OCI-LY1 (cell line): ENCODE measurements around the gene PLA2G2D.

ENCODE experiments used
- H2AFZ ChIP-seq: fragments of 200-600 bp; sonication (generic), shearing (Covaris generic); 2 replicates; pipeline ENCODE4 v1.6.0; 2014; ENCODE audit warnings: antibody characterized with exemption, mild to moderate bottlenecking, low read length
- H3F3A ChIP-seq: fragments of 200-600 bp; sonication (generic), shearing (Covaris generic); 2 replicates; pipeline ENCODE4 v1.6.0; 2014; ENCODE audit warnings: mild to moderate bottlenecking, antibody characterized with exemption, low read length, moderate library complexity; ENCODE audit not compliant: insufficient read depth
- H3K27ac ChIP-seq: fragments of 200-600 bp; sonication (generic); 2 replicates; pipeline ENCODE4 v1.5.1; 2014; ENCODE audit warnings: low read length, mixed run types, mild to moderate bottlenecking, low read depth; ENCODE audit not compliant: poor library complexity, severe bottlenecking
- H3K27me3 ChIP-seq: fragments of 200-600 bp; sonication (generic); 2 replicates; pipeline ENCODE4 v1.6.0; 2014; ENCODE audit warnings: antibody characterized with exemption, mild to moderate bottlenecking, low read length, moderate library complexity; ENCODE audit not compliant: insufficient read depth
- H3K36me3 ChIP-seq: fragments of 200-600 bp; sonication (generic); 2 replicates; pipeline ENCODE4 v1.6.1; 2014; ENCODE audit warnings: mild to moderate bottlenecking, antibody characterized with exemption, low read length, moderate library complexity, mixed read lengths; ENCODE audit not compliant: insufficient read depth
- H3K4me1 ChIP-seq: fragments of 200-600 bp; sonication (generic); 2 replicates; pipeline ENCODE4 v1.5.1; 2014; ENCODE audit warnings: mild to moderate bottlenecking, low read length, moderate library complexity; ENCODE audit not compliant: insufficient read depth, severe bottlenecking
- H3K4me2 ChIP-seq: fragments of 200-600 bp; sonication (generic), shearing (Covaris generic); 2 replicates; pipeline ENCODE4 v1.6.1; 2014; ENCODE audit warnings: low read length
- H3K4me3 ChIP-seq: fragments of 200-600 bp; sonication (generic); 2 replicates; pipeline ENCODE4 v1.5.1; 2014; ENCODE audit warnings: low read length, low read depth, mild to moderate bottlenecking, mixed read lengths; ENCODE audit not compliant: poor library complexity, severe bottlenecking
- H3K79me2 ChIP-seq: fragments of 200-600 bp; shearing (Covaris generic); 2 replicates; pipeline ENCODE4 v1.6.1; 2016; ENCODE audit warnings: mixed run types, low read length, mixed read lengths; ENCODE audit not compliant: insufficient read depth
- H3K9ac ChIP-seq: fragments of 200-600 bp; sonication (generic), shearing (Covaris generic); 2 replicates; pipeline ENCODE4 v1.6.1; 2014; ENCODE audit warnings: mild to moderate bottlenecking, low read length, mixed read lengths
- H3K9me2 ChIP-seq: fragments of 200-600 bp; sonication (generic), shearing (Covaris generic); 2 replicates; pipeline ENCODE4 v1.6.1; 2014; ENCODE audit warnings: low read depth, mild to moderate bottlenecking, low read length, mixed read lengths
- H3K9me3 ChIP-seq: fragments of 200-600 bp; shearing (Covaris generic); 2 replicates; pipeline ENCODE4 v1.6.1; 2014; ENCODE audit warnings: low read length, mixed read lengths
- H4K20me1 ChIP-seq: fragments of 200-600 bp; sonication (generic), shearing (Covaris generic); 2 replicates; pipeline ENCODE4 v1.6.0; 2016; ENCODE audit warnings: mild to moderate bottlenecking, low read length; ENCODE audit not compliant: insufficient read depth
- EZH2 ChIP-seq: fragments of 200-600 bp; sonication (generic), shearing (Covaris generic); IDR thresholded peaks from 2 replicates; pipeline ENCODE4 v1.8.0; 2017; ENCODE audit warnings: borderline replicate concordance, mixed run types, mild to moderate bottlenecking, antibody characterized with exemption, low read length, moderate library complexity, mixed read lengths
- TF ChIP-seq, protein P1 (sequence below): fragments of 200-600 bp; sonication (generic), shearing (Covaris generic); IDR thresholded peaks from 2 replicates; pipeline ENCODE4 v1.5.1; 2017; ENCODE audit warnings: mild to moderate bottlenecking, antibody characterized with exemption, low read length, moderate library complexity, mixed read lengths

Gene PLA2G2D

GRCh38 chr1:20166051-20166450 lies 46.7 kb upstream of the PLA2G2D start:
- H3K4me3 ChIP-seq: no peak overlapping the region
- TF ChIP-seq EZH2: no peak
- TF ChIP-seq, protein P1, sequence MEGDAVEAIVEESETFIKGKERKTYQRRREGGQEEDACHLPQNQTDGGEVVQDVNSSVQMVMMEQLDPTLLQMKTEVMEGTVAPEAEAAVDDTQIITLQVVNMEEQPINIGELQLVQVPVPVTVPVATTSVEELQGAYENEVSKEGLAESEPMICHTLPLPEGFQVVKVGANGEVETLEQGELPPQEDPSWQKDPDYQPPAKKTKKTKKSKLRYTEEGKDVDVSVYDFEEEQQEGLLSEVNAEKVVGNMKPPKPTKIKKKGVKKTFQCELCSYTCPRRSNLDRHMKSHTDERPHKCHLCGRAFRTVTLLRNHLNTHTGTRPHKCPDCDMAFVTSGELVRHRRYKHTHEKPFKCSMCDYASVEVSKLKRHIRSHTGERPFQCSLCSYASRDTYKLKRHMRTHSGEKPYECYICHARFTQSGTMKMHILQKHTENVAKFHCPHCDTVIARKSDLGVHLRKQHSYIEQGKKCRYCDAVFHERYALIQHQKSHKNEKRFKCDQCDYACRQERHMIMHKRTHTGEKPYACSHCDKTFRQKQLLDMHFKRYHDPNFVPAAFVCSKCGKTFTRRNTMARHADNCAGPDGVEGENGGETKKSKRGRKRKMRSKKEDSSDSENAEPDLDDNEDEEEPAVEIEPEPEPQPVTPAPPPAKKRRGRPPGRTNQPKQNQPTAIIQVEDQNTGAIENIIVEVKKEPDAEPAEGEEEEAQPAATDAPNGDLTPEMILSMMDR: no peak
- H3K27me3 ChIP-seq: peaks cover 4% of the 10 kb centered on the region; the same call in 1 of the 2 replicates
- no peak overlapping the region for H2AFZ ChIP-seq
- no peaks in the 10 kb centered on the region for H4K20me1 ChIP-seq
- H3K4me2 ChIP-seq: no peak overlapping the region
- no peaks in the 10 kb centered on the region for H3K9me2 ChIP-seq
- no peaks in the 10 kb centered on the region for H3K79me2 ChIP-seq
- no peaks in the 10 kb centered on the region for H3K9me3 ChIP-seq
- H3F3A ChIP-seq: no peaks in the 10 kb centered on the region
- H3K4me1 ChIP-seq: no peaks in the 10 kb centered on the region
- no peaks in the 10 kb centered on the region; the same call in 1 of the 2 replicates for H3K36me3 ChIP-seq
- no peak overlapping the region for H3K9ac ChIP-seq
- H3K27ac ChIP-seq: no peak overlapping the region

DNA sequence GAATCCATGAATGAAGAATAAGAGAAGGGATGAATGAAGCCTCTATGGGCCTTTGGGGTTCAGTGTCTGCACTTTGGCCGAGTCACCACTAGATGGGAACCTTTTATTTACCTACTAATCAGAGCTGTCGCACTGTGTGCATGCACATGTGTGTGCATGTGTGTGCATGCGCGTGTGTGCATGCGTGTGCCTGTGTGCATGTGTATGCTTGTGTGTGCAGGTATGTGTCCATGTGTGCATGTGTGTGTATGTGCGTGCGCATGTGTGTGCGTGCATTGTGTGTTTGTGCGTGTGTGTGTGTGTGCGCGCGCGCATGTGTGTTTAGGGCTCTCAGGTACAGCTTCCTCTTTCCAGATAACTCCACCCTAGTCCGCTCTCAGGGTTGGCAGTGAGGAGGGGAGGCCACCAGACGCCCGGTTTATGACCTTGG lies 46.2 kb upstream of the PLA2G2D start:
- Histone ChIP-seq H3K9me2 (no peaks in the 10 kb centered on the region), H3K4me2 (no peak overlapping the region), H3K79me2 (no peaks in the 10 kb centered on the region), H3K27me3 (peaks cover 4% of the 10 kb centered on the region; the same call in 1 of the 2 replicates), H4K20me1 (no peaks in the 10 kb centered on the region), H3K27ac (no peak overlapping the region), H2AFZ (no peak overlapping the region), H3K9ac (no peak overlapping the region), H3K36me3 (no peaks in the 10 kb centered on the region; the same call in 1 of the 2 replicates), H3K9me3 (peaks cover 3% of the 10 kb centered on the region; the same call in 1 of the 2 replicates), H3K4me3 (no peak overlapping the region), H3F3A (no peaks in the 10 kb centered on the region), H3K4me1 (no peaks in the 10 kb centered on the region)
- TF ChIP-seq, protein P1: peak; percentile 52
- no peak for TF ChIP-seq EZH2

- H2AFZ ChIP-seq: no peak overlapping the region
- no peak overlapping the region for H3K27ac ChIP-seq
- H3K9me2 ChIP-seq: no peaks in the 10 kb centered on the region
- H3K36me3 ChIP-seq: no peaks in the 10 kb centered on the region; the same call in 1 of the 2 replicates
- H4K20me1 ChIP-seq: no peaks in the 10 kb centered on the region
- no peak for TF ChIP-seq EZH2
- TF ChIP-seq, protein P1: no peak
- H3K9me3 ChIP-seq: peaks cover 7% of the 10 kb centered on the region; the same call in 1 of the 2 replicates
- no peak overlapping the region for H3K9ac ChIP-seq
- H3K27me3 ChIP-seq: peaks cover 4% of the 10 kb centered on the region; the same call in 1 of the 2 replicates
- no peak overlapping the region for H3K4me3 ChIP-seq
- H3K4me1 ChIP-seq: no peaks in the 10 kb centered on the region
- H3F3A ChIP-seq: no peaks in the 10 kb centered on the region
- H3K4me2 ChIP-seq: no peak overlapping the region
- no peaks in the 10 kb centered on the region for H3K79me2 ChIP-seq
Observed at GRCh38 chr1:20164694-20165202, 45.4 kb upstream of the PLA2G2D start.
